ENCODE data around the gene THG1L. TPM values are rescaled to one million over a fixed set of nuclear protein-coding genes. Genes with fewer than 3 reads are reported as not detected.

THG1L gene
- total and polyA plus RNA-seq, 2 of the 4 experiments (the other 2 are of a cell fraction) = 15.2 to 20.4 TPM

GRCh38 chr5:157714596-157714864, 16.7 kb upstream of the THG1L start:
- no peak overlapping the region for H4K8ac ChIP-seq (ENCODE audit: low read depth in 2 of 2, low read length in 2 of 2)
- no peak overlapping the region for H2BK15ac ChIP-seq (ENCODE audit: low read depth, low read length)
- H3K27me3 ChIP-seq (ENCODE audit: control insufficient read depth, insufficient read depth, low read length) = no peaks in the 10 kb centered on the region
- H3K4me3 ChIP-seq (ENCODE audit: insufficient read depth, low read depth, low read length) = no peak overlapping the region
- no peak overlapping the region for H3K9ac ChIP-seq (ENCODE audit: low read depth, low read length)
- no peak overlapping the region for H3K23ac ChIP-seq (ENCODE audit: low read depth, low read length)
- dilution Hi-C loops (cut with HindIII; ENCODE audit: low sequenced_read_pairs, unreplicated experiment) (no loop called here), intact Hi-C loops (cut with micrococcal nuclease) (loop anchor here (10.0 kb wide), 1 partner anchor 210 kb away; no protein-coding TSS in a partner anchor), in situ Hi-C loops (cut with MboI; ENCODE audit: low sequenced_read_pairs) (loop anchor here (10.0 kb wide), 2 partner anchors 210 to 360 kb away; no protein-coding TSS in a partner anchor)
- DNase-seq (no peak), ATAC-seq (ENCODE audit: low read depth) (no peak)
- no peak overlapping the region for H3K4ac ChIP-seq (ENCODE audit: low read depth, low read length)
- no peak overlapping the region for H3K18ac ChIP-seq (ENCODE audit: low read depth, low read length)
- no peaks in the 10 kb centered on the region for H3K36me3 ChIP-seq (ENCODE audit: control insufficient read depth, insufficient read depth, low read length)
- H2AK5ac ChIP-seq (ENCODE audit: low read depth, low read length) = no peak overlapping the region
- POLR2A ChIA-PET (ENCODE audit: unreplicated experiment) = no interaction called here
- peak overlapping the region; percentile 5 for H2BK5ac ChIP-seq (ENCODE audit: low read depth, low read length, poor library complexity, severe bottlenecking)
- H3K4me2 ChIP-seq (ENCODE audit: low read depth, low read length) = no peak overlapping the region
- no peak overlapping the region for H2BK120ac ChIP-seq (ENCODE audit: low read depth, low read length)
- CTCF ChIA-PET = no interaction called here
- BruUV-seq (replicated peaks) = no TSS peak
- H4K5ac ChIP-seq (ENCODE audit: low read depth, low read length) = no peak overlapping the region
- H2AFZ ChIP-seq (replicated peaks; ENCODE audit: low read length, poor library complexity) = no peak overlapping the region
- no peak for TF ChIP-seq POLR2A (IDR thresholded peaks at IDR 0.05; ENCODE audit: low read depth, low read length)
- no peak for TF ChIP-seq MAFK (IDR thresholded peaks at IDR 0.05; ENCODE audit: low read depth, low read length)
- no peak for TF ChIP-seq RAD21 (IDR thresholded peaks at IDR 0.05; ENCODE audit: low read length)
- TF ChIP-seq BHLHE40 (IDR thresholded peaks at IDR 0.05; ENCODE audit: low read depth, low read length) = no peak
- no peak for TF ChIP-seq SMC3 (IDR thresholded peaks at IDR 0.05; ENCODE audit: low read depth, low read length)
- no peak for TF ChIP-seq CTCF (conservative IDR thresholded peaks at IDR 0.05; ENCODE audit: low read depth, low read length)
- no peak for TF ChIP-seq NFE2L2 (IDR thresholded peaks at IDR 0.05; ENCODE audit: low read depth, low read length)
- TF ChIP-seq MXI1 (IDR thresholded peaks at IDR 0.05; ENCODE audit: borderline replicate concordance, low read depth, low read length) = no peak
- no peak for TF ChIP-seq FOS (IDR thresholded peaks at IDR 0.05; ENCODE audit: low read depth, low read length)
- TF ChIP-seq CHD1 (IDR thresholded peaks at IDR 0.05; ENCODE audit: low read depth, low read length) = no peak
- TF ChIP-seq, protein P1, sequence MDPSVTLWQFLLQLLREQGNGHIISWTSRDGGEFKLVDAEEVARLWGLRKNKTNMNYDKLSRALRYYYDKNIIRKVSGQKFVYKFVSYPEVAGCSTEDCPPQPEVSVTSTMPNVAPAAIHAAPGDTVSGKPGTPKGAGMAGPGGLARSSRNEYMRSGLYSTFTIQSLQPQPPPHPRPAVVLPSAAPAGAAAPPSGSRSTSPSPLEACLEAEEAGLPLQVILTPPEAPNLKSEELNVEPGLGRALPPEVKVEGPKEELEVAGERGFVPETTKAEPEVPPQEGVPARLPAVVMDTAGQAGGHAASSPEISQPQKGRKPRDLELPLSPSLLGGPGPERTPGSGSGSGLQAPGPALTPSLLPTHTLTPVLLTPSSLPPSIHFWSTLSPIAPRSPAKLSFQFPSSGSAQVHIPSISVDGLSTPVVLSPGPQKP (IDR thresholded peaks at IDR 0.05; ENCODE audit: borderline replicate concordance, low read depth, low read length) = no peak
- no peak for TF ChIP-seq MAZ (IDR thresholded peaks at IDR 0.05; ENCODE audit: borderline replicate concordance, low read depth, low read length)
- TF ChIP-seq USF2 (IDR thresholded peaks at IDR 0.05; ENCODE audit: low read depth, low read length) = no peak
- TF ChIP-seq RCOR1 (IDR thresholded peaks at IDR 0.05; ENCODE audit: insufficient replicate concordance, low read length) = no peak
- TF ChIP-seq CEBPB (IDR thresholded peaks at IDR 0.05; ENCODE audit: low read depth, low read length) = no peak
- H3K56ac ChIP-seq (ENCODE audit: extremely low read depth, insufficient read depth, low read length) = no peak overlapping the region
- no peak overlapping the region for H3K14ac ChIP-seq (replicated peaks; ENCODE audit: low read depth, low read length)
- no peaks in the 10 kb centered on the region for H4K20me1 ChIP-seq (ENCODE audit: insufficient read depth, low read length)
- peaks cover 2% of the 10 kb centered on the region; the same call in 1 of the 2 replicates for H3K4me1 ChIP-seq (ENCODE audit: control insufficient read depth, insufficient read depth, low read length)
- no peak overlapping the region for H3K27ac ChIP-seq (ENCODE audit: insufficient read depth, low read length)
- H2BK20ac ChIP-seq (ENCODE audit: low read depth, low read length) = no peak overlapping the region
- H4K91ac ChIP-seq (ENCODE audit: insufficient read depth, low read depth, low read length) = no peak overlapping the region
- H3K79me1 ChIP-seq (ENCODE audit: low read depth in 1 of 2, low read length in 2 of 2) = no peaks in the 10 kb centered on the region
- peaks cover 5% of the 10 kb centered on the region for H3K9me1 ChIP-seq (ENCODE audit: insufficient read depth, low read length)
- H2AK9ac ChIP-seq (replicated peaks; ENCODE audit: low read depth, low read length, poor library complexity) = no peak overlapping the region
- no peaks in the 10 kb centered on the region for H3K9me3 ChIP-seq (ENCODE audit: control insufficient read depth, insufficient read depth, low read length)

Measured in IMR-90 (cell line).